Endothelial cell (in vitro differentiated cells): ENCODE measurements around the gene SPATS2. TPM values are rescaled to one million over a fixed set of nuclear protein-coding genes. Genes with fewer than 3 reads are reported as not detected.
"Not testable (repeated sequence)": the region's sequence is repeated elsewhere in the genome, so short reads cannot be mapped to it uniquely, and the experiment has no call there.

Experiments
- DNase-seq: peaks from one replicate; pipeline ENCODE4 v3.0.0; 2021; ENCODE audit warnings: low spot score
- H3K27ac Mint-ChIP-seq: one replicate; pipeline ENCODE4 v1.8.0; 2021; ENCODE audit warnings: mixed read lengths, inconsistent platforms; ENCODE audit not compliant: unreplicated experiment
- H3K27me3 Mint-ChIP-seq: one replicate; pipeline ENCODE4 v1.8.0; 2021; ENCODE audit warnings: mild to moderate bottlenecking, moderate library complexity, mixed read lengths, inconsistent platforms; ENCODE audit not compliant: unreplicated experiment
- H3K36me3 Mint-ChIP-seq: one replicate; pipeline ENCODE4 v1.8.0; 2021; ENCODE audit warnings: mild to moderate bottlenecking, low read depth, mixed read lengths, inconsistent platforms; ENCODE audit not compliant: unreplicated experiment
- H3K4me1 Mint-ChIP-seq: one replicate; pipeline ENCODE4 v1.8.0; 2021; ENCODE audit warnings: mild to moderate bottlenecking, mixed read lengths, inconsistent platforms; ENCODE audit not compliant: unreplicated experiment
- H3K4me3 Mint-ChIP-seq: one replicate; pipeline ENCODE4 v1.8.0; 2021; ENCODE audit warnings: mild to moderate bottlenecking, mixed read lengths, inconsistent platforms; ENCODE audit not compliant: unreplicated experiment
- H3K9me3 Mint-ChIP-seq: one replicate; pipeline ENCODE4 v1.8.0; 2021; ENCODE audit warnings: mixed read lengths, inconsistent platforms; ENCODE audit not compliant: unreplicated experiment
- CTCF ChIP-seq: fragments of 200-600 bp; sonication (generic); IDR thresholded peaks from one replicate; pipeline ENCODE4 v1.5.0; 2021; ENCODE audit warnings: antibody characterized with exemption; ENCODE audit not compliant: unreplicated experiment
- long read RNA-seq: library from polyadenylated mRNA; unstranded; transcript quantifications from one replicate; pipeline ENCODE4 v2.0.0, GENCODE V29; 2020; ENCODE audit not compliant: unreplicated experiment
- total RNA-seq: library from RNA; stranded (reverse); fragmentation: NEBNext Ultra II Directional; extraction: Animal tissue kit (Norgen Biotek cat#: 25700); gene quantifications from one replicate; pipeline ENCODE4 v1.2.1, GENCODE V29; 2021; ENCODE audit not compliant: unreplicated experiment

SPATS2 gene
- 37.3 TPM for total RNA-seq
- long read RNA-seq, transcript SPATS2-213 (5 exons, 1,061 nt): major isoform, 8 of 19 reads
- long read RNA-seq, partial matches to known transcripts: 4 of 19 reads
- long read RNA-seq, other reads (novel, unspliced or antisense): 4 of 19 reads

- no peak for TF ChIP-seq CTCF
- Mint-ChIP-seq H3K27ac (peak within 1 kb of the TSS; percentile 84), H3K36me3 (peaks cover 6% of the 10 kb centered on the region), H3K4me3 (peak within 1 kb of the TSS; percentile 97), H3K9me3 (no peaks in the 10 kb centered on the region), H3K27me3 (peaks cover 6% of the 10 kb centered on the region), H3K4me1 (peaks cover 31% of the 10 kb centered on the region)
- no peak for DNase-seq
Observed at GRCh38 chr12:49367381-49368239, at the start of gene SPATS2. TSS of gene SPATS2 (plus strand) at chr12:49367462. CDS start at chr12:49461013, 93,551 bp downstream.

- H3K36me3 Mint-ChIP-seq, H3K9me3 Mint-ChIP-seq, H3K27me3 Mint-ChIP-seq, DNase-seq, H3K27ac Mint-ChIP-seq, H3K4me3 Mint-ChIP-seq: not testable (repeated sequence)
- H3K4me1 Mint-ChIP-seq: peaks cover 13% of the 10 kb centered on the region
Observed at GRCh38 chr12:49320411-49321103, 46.7 kb upstream of the SPATS2 start.

- Mint-ChIP-seq H3K27ac (no peak overlapping the region), H3K27me3 (peaks cover 4% of the 10 kb centered on the region), H3K9me3 (no peaks in the 10 kb centered on the region), H3K36me3 (no peaks in the 10 kb centered on the region), H3K4me1 (peaks cover 13% of the 10 kb centered on the region), H3K4me3 (peak overlapping the region; percentile 96)
- DNase-seq: no peak
- no peak for TF ChIP-seq CTCF
Observed at GRCh38 chr12:49322367-49322707, 44.9 kb upstream of the SPATS2 start.

- Mint-ChIP-seq H3K27ac (peak within 1 kb of the TSS; percentile 84), H3K27me3 (peaks cover 6% of the 10 kb centered on the region), H3K36me3 (no peaks in the 10 kb centered on the region), H3K4me3 (peak within 1 kb of the TSS; percentile 96), H3K9me3 (no peaks in the 10 kb centered on the region), H3K4me1 (peaks cover 13% of the 10 kb centered on the region)
- no peak for TF ChIP-seq CTCF
- DNase-seq: peak; percentile 98
Observed at GRCh38 chr12:49322708-49323523, 44.3 kb upstream of the SPATS2 start, which contains the start of gene TROAP. TSS of gene TROAP (plus strand) at chr12:49323255. CDS start at chr12:49323609, 354 bp downstream.

GRCh38 chr12:49323524-49324097 is 43.7 kb upstream of the SPATS2 start:
- Mint-ChIP-seq H3K4me1 (peaks cover 13% of the 10 kb centered on the region), H3K36me3 (no peaks in the 10 kb centered on the region), H3K9me3 (no peaks in the 10 kb centered on the region), H3K27ac (peak overlapping the region; percentile 84), H3K27me3 (peaks cover 6% of the 10 kb centered on the region), H3K4me3 (peak overlapping the region; percentile 96)
- DNase-seq: no peak
- TF ChIP-seq CTCF: no peak
